GM13977 (cell line): ENCODE measurements around the gene MED13L.

Experiments
- DNase-seq: peaks from one replicate; pipeline ENCODE4 v3.0.0; 2012; ENCODE audit warnings: low spot score
- CTCF ChIP-seq: IDR thresholded peaks from 2 replicates; pipeline ENCODE4 v1.5.1; 2012; ENCODE audit warnings: mild to moderate bottlenecking, control low read depth; ENCODE audit not compliant: insufficient read depth; ENCODE audit errors: extremely low read depth, missing control alignments
- in situ Hi-C: fragments of 300-500 bp; cut with MboI; formaldehyde crosslinking; loops from one replicate; pipeline ENCODE4 v1.12.0; 2022; ENCODE audit warnings: low sequenced_read_pairs, low pct_unique_long_range_greater_than_20kb, mixed read lengths, inconsistent platforms; ENCODE audit not compliant: unreplicated experiment

MED13L gene

GRCh38 chr12:116153983-116154382 lies 123.5 kb downstream of the MED13L start:
- in situ Hi-C loops: no loop called here
- DNase-seq: no peak
- TF ChIP-seq CTCF: no peak

DNA sequence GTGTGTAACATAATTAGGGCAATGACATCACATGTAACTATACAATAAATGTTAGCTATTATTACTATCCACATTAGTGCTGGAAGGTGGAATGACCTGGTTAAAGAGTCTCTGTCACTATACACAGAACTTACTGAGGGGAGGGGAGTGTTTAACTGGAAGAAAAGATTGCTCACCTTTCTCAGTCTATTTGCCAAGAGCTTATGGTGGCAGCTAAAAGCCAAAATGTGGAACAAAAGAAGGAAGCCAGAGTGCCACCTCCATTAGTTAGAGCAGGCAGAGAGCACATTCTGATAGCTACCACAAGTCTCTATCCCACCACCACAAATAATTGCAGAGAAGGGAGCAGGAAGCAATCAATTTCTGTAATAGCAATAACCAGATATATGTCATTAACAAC lies 124.4 kb downstream of the MED13L start:
- no peak for TF ChIP-seq CTCF
- in situ Hi-C loops: no loop called here
- no peak for DNase-seq

- no peak for DNase-seq
- TF ChIP-seq CTCF: no peak
Observed at GRCh38 chr12:116152268-116152667, 125.2 kb downstream of the MED13L start.

DNA sequence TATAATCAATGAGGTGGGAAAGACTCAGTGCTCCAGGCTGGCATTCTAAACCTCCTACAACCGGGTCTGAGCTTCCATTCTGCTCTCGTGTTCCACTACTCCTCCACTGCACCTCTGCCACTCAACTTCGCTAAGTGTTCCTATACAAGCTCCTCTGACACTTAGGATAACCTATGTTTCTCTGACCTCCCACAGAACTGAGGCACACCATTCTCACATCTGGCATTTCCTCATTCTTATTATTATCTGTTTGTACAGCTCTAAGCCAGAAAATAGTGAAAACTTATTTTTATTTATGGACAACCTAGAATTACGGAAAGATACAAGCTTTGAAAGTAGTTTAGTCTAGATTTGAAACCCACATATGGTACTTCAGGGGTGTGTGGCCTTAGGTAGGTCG lies 127.0 kb downstream of the MED13L start:
- no peak for DNase-seq
- in situ Hi-C loops: no loop called here
- no peak for TF ChIP-seq CTCF

More at GRCh38 chr12:116152268-116152667, 125.2 kb downstream of the MED13L start:
- in situ Hi-C loops: no loop called here

DNA sequence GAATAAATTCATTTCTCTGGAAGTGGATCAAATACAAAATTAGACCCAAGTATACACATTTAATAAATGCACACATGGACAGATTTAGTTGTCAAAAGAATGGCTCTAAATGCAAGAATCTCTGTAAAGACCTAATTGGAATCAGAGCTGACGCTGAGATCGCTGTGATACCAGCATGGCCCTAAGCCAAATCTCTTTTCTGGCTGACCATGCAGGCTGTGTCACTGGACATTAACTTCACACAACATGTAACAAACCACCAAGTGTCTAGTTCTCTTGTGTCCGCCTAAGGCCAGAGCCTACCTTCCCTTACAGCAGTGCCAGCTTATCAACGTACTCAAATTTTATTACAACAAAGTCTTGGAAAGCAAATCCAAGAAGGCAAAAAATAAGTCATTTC lies 127.5 kb downstream of the MED13L start:
- in situ Hi-C loops: no loop called here
- DNase-seq: no peak
- no peak for TF ChIP-seq CTCF

DNA sequence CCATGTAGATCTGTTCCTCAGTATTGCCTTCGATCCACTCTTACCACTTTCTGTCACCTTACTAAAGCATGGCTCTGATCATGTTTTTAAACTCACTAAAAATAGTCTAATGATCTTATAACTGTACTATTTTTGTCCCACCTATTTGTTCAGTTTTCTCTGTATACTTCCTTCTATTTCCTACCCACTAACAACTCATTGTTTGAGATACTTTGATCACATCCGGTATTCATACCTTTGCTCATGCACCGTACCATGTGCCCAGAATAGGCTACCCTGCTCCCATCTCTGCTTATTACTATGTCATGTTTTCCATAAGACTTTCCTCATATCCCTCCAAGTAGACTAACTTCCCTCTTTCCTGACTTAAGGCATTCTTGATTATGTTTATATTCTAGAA lies 128.6 kb downstream of the MED13L start:
- no peak for TF ChIP-seq CTCF
- in situ Hi-C loops: no loop called here
- DNase-seq: no peak

- no peak for DNase-seq
- TF ChIP-seq CTCF: no peak
- in situ Hi-C loops: no loop called here
Observed at GRCh38 chr12:116146386-116146785, 131.1 kb downstream of the MED13L start.
